SW 1271 (cell line): ENCODE data around the gene PTGDS.

Source experiments
- DNase-seq, 2 experiments: peaks; one replicate each; lab custom pipeline; 2025; lab: John Stamatoyannopoulos, UW

The PTGDS gene

GRCh38 chr9:136957901-136958300 is 19.4 kb upstream of the PTGDS start:
- no peak for DNase-seq

DNA sequence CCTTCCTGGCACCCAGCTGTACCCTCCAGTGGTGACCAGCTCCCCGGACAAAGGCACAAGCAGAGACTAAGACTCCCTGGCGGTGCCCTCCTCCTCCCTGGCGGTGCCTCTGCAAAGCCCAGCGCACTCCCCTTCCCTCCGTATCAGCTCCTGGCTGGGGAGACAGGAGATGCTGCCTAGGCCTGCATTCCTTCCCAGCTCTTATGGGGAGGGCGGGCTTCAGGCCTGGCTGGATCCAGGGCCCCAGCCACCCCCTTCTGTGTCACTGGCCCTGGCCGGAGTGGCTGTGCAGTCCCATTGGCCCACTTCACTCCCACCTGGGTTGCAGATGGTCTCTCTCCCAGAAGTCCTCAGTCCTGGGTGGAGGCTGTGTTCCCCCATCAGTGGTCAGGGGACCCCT is 18.8 kb upstream of the PTGDS start:
- no peak for DNase-seq

DNA sequence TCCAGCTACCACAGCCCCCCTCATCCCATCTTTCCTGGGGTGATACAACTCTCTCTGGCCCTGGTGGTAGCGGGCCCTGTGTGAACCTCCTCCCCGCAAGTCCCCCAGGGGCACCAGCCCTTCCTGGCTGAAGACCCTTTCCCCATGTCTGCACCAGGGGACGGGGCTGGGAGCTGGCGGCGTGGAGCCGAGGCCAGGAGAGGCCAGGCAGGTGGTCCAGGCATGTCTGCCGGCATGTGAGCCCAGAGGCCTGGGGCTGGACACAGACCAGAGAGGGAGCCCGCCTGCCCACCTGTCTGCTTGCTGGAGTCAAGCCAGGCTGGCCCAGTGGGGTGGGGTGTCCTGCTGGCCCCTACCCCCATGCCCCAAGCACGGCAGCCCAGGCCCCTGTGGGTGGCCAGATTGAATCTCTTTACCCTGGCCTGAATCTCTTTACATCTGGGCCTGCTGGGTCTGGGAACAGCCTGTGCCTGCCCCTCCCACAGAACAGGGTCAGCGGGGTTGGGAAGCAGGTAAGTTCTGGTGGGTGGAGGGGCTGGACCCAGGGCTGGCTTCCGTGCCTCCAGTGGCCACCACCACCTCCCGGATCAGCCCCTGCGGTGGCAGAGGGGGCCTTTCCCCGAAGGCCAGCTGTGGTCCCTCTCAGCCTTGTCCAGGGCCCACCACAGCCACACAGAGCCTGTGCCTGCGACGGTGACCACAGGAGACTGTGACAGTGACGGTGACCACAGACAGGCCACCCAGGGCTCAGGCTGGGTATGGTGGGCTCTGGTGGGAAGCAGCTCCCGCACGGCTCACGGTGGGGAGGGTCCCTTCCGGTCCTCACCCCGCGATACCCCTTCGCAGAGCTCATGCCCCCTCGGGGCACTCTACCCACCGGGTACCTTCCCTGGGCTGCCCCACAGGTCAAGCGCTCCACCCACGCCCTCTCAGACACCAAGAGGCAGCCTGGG is 18.1 kb upstream of the PTGDS start:
- no peak for DNase-seq

- no peak for DNase-seq
Observed at GRCh38 chr9:136960212-136960937, 16.9 kb upstream of the PTGDS start.

- DNase-seq, result no peak
Observed at GRCh38 chr9:136960938-136961275, 16.4 kb upstream of the PTGDS start.

DNA sequence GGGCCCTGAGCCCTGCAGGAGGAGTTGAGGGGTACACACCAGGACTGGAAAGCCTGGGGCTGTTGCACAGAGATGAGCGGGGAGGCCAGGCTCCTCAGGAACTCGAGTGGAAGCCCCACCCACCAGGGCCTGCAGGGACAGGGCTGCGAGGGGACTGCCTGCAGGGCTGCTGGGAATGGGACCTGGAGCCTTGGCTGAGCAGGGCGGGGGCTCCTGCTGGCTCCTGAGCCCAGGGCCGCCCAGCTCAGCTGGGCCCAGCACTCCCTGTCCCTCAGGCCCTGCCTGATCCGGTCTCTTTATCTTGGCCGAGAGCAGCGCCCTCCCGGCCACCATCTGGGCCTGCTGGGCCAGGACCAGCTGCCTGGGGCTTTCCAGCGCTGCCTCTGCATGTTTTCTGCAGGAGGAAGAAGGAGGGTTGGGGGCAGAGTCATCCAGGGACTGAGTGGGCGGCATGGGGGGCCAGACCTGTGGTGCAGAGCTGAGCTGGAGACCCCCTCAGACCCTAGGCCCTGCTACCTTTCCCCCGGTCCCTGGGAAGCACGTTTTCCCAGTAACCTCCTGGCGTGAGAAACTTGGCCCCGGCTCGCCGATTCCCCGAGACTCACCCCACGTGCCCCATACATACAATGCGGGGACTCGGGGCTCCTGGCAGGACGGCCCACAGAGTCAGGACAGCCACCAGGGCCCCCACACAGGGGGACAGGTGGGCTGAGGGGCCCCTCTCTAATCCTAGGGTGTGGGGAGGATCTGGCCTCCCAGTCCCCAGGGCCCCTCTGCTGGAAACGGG is 15.8 kb upstream of the PTGDS start:
- DNase-seq, result no peak

GRCh38 chr9:136962163-136962562 is 15.1 kb upstream of the PTGDS start:
- DNase-seq, result no peak

GRCh38 chr9:136962701-136963248 is 14.5 kb upstream of the PTGDS start:
- DNase-seq, result no peak

DNA sequence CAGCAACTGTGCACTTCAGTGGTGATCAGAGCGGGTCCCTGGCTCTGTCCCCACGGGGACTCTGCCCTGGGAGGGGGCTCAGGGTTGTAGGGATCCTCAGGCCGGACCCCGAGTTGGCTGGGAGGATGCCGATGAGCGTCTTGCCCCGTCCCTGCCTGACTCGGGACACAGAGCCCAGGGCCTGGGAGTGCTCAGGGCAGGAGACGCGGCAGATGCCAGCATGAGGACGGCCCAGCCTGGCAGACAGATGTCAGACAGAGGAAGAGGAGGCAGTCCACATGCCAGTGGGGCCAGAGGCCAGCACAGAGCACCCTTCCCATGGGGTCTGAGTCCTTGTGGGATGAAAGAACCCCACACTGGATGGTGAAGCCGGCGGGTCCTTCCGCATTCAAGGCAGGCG is 14.0 kb upstream of the PTGDS start:
- no peak for DNase-seq

DNA sequence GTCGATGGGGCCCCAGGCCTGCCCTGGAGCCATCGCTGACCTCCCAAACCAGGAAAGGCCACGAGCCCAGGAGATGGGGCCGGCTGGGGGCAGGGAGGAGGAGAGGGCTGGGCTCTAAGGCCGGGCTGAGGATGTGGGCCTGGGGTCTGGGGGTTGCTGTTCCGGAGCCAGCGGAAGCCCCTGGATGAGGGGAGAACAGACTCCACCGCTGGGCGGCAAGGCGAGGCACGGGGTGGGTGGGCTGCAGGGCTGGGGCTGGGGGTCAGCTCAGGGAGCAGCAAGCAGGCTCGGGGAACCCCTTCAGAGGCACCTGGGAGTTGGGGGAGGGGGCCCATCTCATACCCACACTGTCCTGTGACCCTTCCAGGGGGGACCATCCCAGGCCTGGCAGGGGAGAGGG is 13.6 kb upstream of the PTGDS start:
- no peak for DNase-seq

DNA sequence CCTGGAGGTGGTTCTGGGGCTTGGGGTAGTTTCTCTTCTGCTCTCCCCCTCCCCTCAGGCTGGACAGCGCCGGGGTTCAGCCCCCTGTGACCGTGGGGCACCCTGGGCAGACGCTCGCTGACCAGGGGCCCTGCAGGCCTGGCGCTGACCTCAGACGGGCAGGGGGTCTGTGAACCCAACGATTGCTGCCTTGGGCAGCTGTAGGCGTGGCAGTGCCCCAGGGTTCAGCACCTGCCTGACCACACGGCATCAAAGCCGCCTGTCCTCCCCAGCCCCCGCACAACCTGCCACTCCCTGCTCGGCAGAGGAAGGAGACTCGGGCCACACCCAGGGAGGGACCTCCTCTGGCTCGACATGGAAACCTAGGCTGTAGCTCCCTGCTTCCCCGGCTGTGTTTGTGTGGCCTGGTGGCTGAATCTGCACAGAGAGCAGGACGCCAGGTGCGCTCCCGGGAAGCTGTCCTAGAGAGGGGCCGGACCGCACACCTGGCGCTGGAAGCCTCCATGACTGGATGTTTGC is 13.1 kb upstream of the PTGDS start:
- DNase-seq, result no peak

DNA sequence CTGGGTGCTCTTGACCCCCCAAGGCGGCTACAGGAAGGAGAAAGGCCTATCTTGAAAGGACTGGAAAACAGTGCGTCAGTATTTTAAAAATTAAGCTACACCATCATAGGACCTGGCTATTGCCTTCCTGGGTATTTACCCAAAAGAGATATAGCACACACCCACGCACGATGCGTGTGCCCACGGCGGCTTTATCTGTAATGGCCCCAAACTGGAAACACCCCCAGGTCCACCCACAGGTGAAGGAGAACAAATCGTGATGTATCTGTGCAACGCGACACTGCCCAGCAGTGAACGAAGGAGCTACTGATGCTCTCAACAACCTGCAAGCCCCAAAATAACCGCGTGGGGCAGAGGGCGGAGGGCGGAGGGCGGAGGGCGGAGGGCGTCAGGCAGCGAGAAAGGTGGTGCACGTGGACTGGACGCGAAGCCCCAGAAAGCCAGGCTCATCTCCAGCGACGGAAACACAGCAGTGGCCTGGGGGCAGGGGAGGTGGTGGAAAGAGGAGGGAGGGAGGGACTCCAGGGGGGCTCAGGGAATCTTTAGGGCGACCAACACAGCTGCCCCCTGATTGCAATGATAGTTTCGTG is 12.4 kb upstream of the PTGDS start:
- DNase-seq, result no peak

- DNase-seq, result no peak
Observed at GRCh38 chr9:136965771-136966484, 11.4 kb upstream of the PTGDS start.

- no peak for DNase-seq
Observed at GRCh38 chr9:136968333-136969127, 8.8 kb upstream of the PTGDS start.

GRCh38 chr9:136969150-136969549 is 8.2 kb upstream of the PTGDS start:
- DNase-seq, result no peak

GRCh38 chr9:136969774-136970173 is 7.5 kb upstream of the PTGDS start:
- no peak for DNase-seq

DNA sequence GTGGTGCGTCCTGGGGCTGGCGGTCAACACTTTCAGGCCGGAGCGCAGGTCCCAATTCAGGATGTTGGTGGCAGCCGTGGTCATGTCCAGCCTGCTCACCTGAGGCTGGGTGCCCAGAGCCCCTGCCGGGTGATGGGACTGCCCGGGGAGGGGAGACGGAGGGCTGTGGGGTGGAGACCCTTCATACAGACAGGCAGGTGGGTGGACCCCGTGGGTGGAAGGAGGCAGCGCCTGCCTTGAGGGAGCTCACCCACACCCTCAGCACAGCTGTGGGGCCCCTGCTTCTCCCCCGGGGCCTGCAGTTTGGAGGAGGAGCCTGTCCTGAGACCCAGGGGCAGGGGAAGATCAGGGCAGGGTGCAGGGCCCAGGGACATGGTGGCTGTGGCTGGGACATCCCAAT is 6.9 kb upstream of the PTGDS start:
- no peak for DNase-seq

- no peak for DNase-seq
Observed at GRCh38 chr9:136971746-136972145, 5.6 kb upstream of the PTGDS start.

GRCh38 chr9:136972335-136972734 is 5.0 kb upstream of the PTGDS start:
- no peak for DNase-seq

- no peak for DNase-seq
Observed at GRCh38 chr9:136972743-136973142, 4.6 kb upstream of the PTGDS start.
